ENCODE measurements around the gene RBBP8NL. TPM values are rescaled to one million over a fixed set of nuclear protein-coding genes. Genes with fewer than 3 reads are reported as not detected.
A peak's percentile ranks its signal among the peaks of the same experiment; 100 is the strongest.

Gene RBBP8NL
- total RNA-seq, 1 experiment from 2014 or later: not detected

GRCh38 chr20:62415354-62416111 is 11.8 kb downstream of the RBBP8NL start:
- Histone ChIP-seq H3K27me3 (replicated peaks) (peaks cover 49% of the 10 kb centered on the region), H3K36me3 (no peaks in the 10 kb centered on the region), H3K4me1 (replicated peaks) (no peaks in the 10 kb centered on the region), H3K27ac (no peak overlapping the region), H3K9me3 (replicated peaks) (no peaks in the 10 kb centered on the region), H3K4me3 (no peak overlapping the region)
- no peak for DNase-seq (ENCODE audit: low read depth in 1 of 2, low spot score in 2 of 2)

GRCh38 chr20:62413896-62414481 is 13.3 kb downstream of the RBBP8NL start:
- H3K9me3 ChIP-seq (replicated peaks): no peaks in the 10 kb centered on the region
- H3K4me3 ChIP-seq: no peak overlapping the region
- H3K4me1 ChIP-seq (replicated peaks): no peaks in the 10 kb centered on the region
- DNase-seq (ENCODE audit: low read depth in 1 of 2, low spot score in 2 of 2): no peak
- H3K27me3 ChIP-seq (replicated peaks): peaks cover 37% of the 10 kb centered on the region
- H3K36me3 ChIP-seq: no peaks in the 10 kb centered on the region
- no peak overlapping the region for H3K27ac ChIP-seq

GRCh38 chr20:62413025-62413570 is 14.2 kb downstream of the RBBP8NL start:
- no peak overlapping the region for H3K27ac ChIP-seq
- no peaks in the 10 kb centered on the region for H3K4me1 ChIP-seq (replicated peaks)
- peaks cover 31% of the 10 kb centered on the region for H3K27me3 ChIP-seq (replicated peaks)
- no peaks in the 10 kb centered on the region for H3K9me3 ChIP-seq (replicated peaks)
- H3K4me3 ChIP-seq: no peak overlapping the region
- H3K36me3 ChIP-seq: no peaks in the 10 kb centered on the region
- DNase-seq (ENCODE audit: low read depth in 1 of 2, low spot score in 2 of 2): no peak

- H3K9me3 ChIP-seq (replicated peaks): no peaks in the 10 kb centered on the region
- no peak overlapping the region for H3K27ac ChIP-seq
- H3K36me3 ChIP-seq: no peaks in the 10 kb centered on the region
- no peak overlapping the region for H3K4me3 ChIP-seq
- H3K27me3 ChIP-seq (replicated peaks): peaks cover 30% of the 10 kb centered on the region
- DNase-seq (ENCODE audit: low read depth in 1 of 2, low spot score in 2 of 2): no peak
- peaks cover 5% of the 10 kb centered on the region for H3K4me1 ChIP-seq (replicated peaks)
Measured at GRCh38 chr20:62412194-62413024, 14.9 kb downstream of the RBBP8NL start.

- H3K36me3 ChIP-seq: no peaks in the 10 kb centered on the region
- H3K9me3 ChIP-seq (replicated peaks): no peaks in the 10 kb centered on the region
- no peak for DNase-seq (ENCODE audit: low read depth in 1 of 2, low spot score in 2 of 2)
- no peak overlapping the region for H3K27ac ChIP-seq
- H3K4me1 ChIP-seq (replicated peaks): peaks cover 8% of the 10 kb centered on the region
- no peak overlapping the region for H3K4me3 ChIP-seq
- H3K27me3 ChIP-seq (replicated peaks): peaks cover 28% of the 10 kb centered on the region
Measured at GRCh38 chr20:62411479-62412193, 15.7 kb downstream of the RBBP8NL start.

GRCh38 chr20:62410746-62411478 is 16.4 kb downstream of the RBBP8NL start:
- H3K4me1 ChIP-seq (replicated peaks): peaks cover 15% of the 10 kb centered on the region
- no peak overlapping the region for H3K27ac ChIP-seq
- DNase-seq (ENCODE audit: low read depth in 1 of 2, low spot score in 2 of 2): no peak
- H3K27me3 ChIP-seq (replicated peaks): peaks cover 27% of the 10 kb centered on the region
- no peak overlapping the region for H3K4me3 ChIP-seq
- no peaks in the 10 kb centered on the region for H3K9me3 ChIP-seq (replicated peaks)
- H3K36me3 ChIP-seq: no peaks in the 10 kb centered on the region

- H3K27me3 ChIP-seq (replicated peaks): peaks cover 21% of the 10 kb centered on the region
- DNase-seq (ENCODE audit: low read depth in 1 of 2, low spot score in 2 of 2): no peak
- no peaks in the 10 kb centered on the region for H3K9me3 ChIP-seq (replicated peaks)
- H3K4me3 ChIP-seq: no peak overlapping the region
- peaks cover 2% of the 10 kb centered on the region; the same call in 1 of the 2 replicates for H3K36me3 ChIP-seq
- peaks cover 23% of the 10 kb centered on the region for H3K4me1 ChIP-seq (replicated peaks)
- H3K27ac ChIP-seq: no peak overlapping the region
Measured at GRCh38 chr20:62409931-62410745, 17.2 kb downstream of the RBBP8NL start.

- no peak for DNase-seq (ENCODE audit: low read depth in 1 of 2, low spot score in 2 of 2)
- Histone ChIP-seq H3K4me1 (replicated peaks) (peaks cover 24% of the 10 kb centered on the region), H3K4me3 (no peak overlapping the region), H3K9me3 (replicated peaks) (no peaks in the 10 kb centered on the region), H3K36me3 (peaks cover 6% of the 10 kb centered on the region; the same call in 1 of the 2 replicates), H3K27ac (no peak overlapping the region), H3K27me3 (replicated peaks) (peaks cover 15% of the 10 kb centered on the region)
Measured at GRCh38 chr20:62409086-62409853, 18.1 kb downstream of the RBBP8NL start.

GRCh38 chr20:62408640-62409039 is 18.7 kb downstream of the RBBP8NL start:
- Histone ChIP-seq H3K4me3 (no peak overlapping the region), H3K27me3 (replicated peaks) (peaks cover 9% of the 10 kb centered on the region), H3K36me3 (peaks cover 6% of the 10 kb centered on the region; the same call in 1 of the 2 replicates), H3K4me1 (replicated peaks) (peaks cover 24% of the 10 kb centered on the region), H3K27ac (no peak overlapping the region), H3K9me3 (replicated peaks) (no peaks in the 10 kb centered on the region)
- no peak for DNase-seq (ENCODE audit: low read depth in 1 of 2, low spot score in 2 of 2)

GRCh38 chr20:62408055-62408454 is 19.3 kb downstream of the RBBP8NL start:
- Histone ChIP-seq H3K9me3 (replicated peaks) (no peaks in the 10 kb centered on the region), H3K27ac (no peak overlapping the region), H3K4me3 (no peak overlapping the region), H3K4me1 (replicated peaks) (peaks cover 24% of the 10 kb centered on the region), H3K36me3 (peaks cover 6% of the 10 kb centered on the region; the same call in 1 of the 2 replicates), H3K27me3 (replicated peaks) (peaks cover 9% of the 10 kb centered on the region; the same call in 1 of the 2 replicates)
- no peak for DNase-seq (ENCODE audit: low read depth in 1 of 2, low spot score in 2 of 2)

- H3K9me3 ChIP-seq (replicated peaks): no peaks in the 10 kb centered on the region
- H3K4me3 ChIP-seq: peak within 1 kb of the TSS; percentile 70
- peaks cover 24% of the 10 kb centered on the region for H3K4me1 ChIP-seq (replicated peaks)
- no peak within 1 kb of the TSS for H3K27ac ChIP-seq
- H3K27me3 ChIP-seq (replicated peaks): peaks cover 9% of the 10 kb centered on the region; the same call in 1 of the 2 replicates
- peaks cover 6% of the 10 kb centered on the region; the same call in 1 of the 2 replicates for H3K36me3 ChIP-seq
- peak; percentile 73 to 93 for DNase-seq (ENCODE audit: low read depth in 1 of 2, low spot score in 2 of 2)
Measured at GRCh38 chr20:62407221-62407992, 19.9 kb downstream of the RBBP8NL start, which contains the start of gene CABLES2. Gene CABLES2, minus strand, starts transcription at chr20:62407285. Its CDS starts 9 bp downstream, at chr20:62407276.
